ENCODE data around the gene SLAMF9. TPM values are rescaled to one million over a fixed set of nuclear protein-coding genes. Genes with fewer than 3 reads are reported as not detected.

Gene SLAMF9
- total RNA-seq, 2 experiments from 2014 or later, result not detected

DNA sequence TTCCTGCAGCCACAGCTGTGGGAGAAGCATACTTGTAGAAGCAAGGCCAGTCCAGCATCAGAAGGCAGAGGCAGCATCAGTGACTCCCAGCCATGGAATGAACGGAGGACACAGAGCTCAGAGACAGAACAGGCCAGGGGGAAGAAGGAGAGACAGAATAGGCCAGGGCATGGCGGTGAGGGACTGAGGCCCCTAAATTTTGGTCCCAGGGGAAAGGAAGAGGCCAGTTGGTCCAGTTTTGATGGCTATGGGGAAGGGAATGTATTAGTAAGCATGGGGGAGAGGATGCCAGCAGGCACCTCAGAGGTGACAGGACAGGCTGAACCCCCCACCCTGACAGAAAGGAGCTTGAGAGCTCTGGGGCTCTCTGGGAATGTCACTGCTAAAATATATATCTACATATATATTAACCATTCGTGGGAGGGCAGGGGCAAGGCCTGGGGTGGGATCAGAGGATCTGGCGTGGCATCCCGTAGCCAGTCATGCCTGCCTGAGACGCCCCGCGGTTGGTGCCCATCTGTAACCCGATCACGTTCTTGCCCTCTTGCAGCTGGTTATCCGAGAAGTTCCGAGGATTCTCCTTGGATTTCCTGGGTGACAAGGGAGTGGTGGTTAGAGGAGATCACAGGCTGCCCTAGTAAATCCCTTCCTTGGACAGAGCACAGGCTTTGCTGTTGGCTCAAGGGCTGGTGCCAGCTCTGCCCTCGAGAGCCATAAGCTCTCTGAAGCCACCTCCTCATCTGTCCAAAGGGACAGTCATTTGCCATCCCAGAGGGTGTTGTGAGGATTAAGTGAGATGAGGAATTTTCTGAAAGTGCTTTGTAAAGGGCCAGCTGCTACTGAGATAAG, 35.5 kb downstream of the SLAMF9 start:
- no peak for TF ChIP-seq EZH2phosphoT487 (IDR thresholded peaks at IDR 0.05; ENCODE audit: borderline replicate concordance, low read depth, low read length)
- TF ChIP-seq, protein P1, sequence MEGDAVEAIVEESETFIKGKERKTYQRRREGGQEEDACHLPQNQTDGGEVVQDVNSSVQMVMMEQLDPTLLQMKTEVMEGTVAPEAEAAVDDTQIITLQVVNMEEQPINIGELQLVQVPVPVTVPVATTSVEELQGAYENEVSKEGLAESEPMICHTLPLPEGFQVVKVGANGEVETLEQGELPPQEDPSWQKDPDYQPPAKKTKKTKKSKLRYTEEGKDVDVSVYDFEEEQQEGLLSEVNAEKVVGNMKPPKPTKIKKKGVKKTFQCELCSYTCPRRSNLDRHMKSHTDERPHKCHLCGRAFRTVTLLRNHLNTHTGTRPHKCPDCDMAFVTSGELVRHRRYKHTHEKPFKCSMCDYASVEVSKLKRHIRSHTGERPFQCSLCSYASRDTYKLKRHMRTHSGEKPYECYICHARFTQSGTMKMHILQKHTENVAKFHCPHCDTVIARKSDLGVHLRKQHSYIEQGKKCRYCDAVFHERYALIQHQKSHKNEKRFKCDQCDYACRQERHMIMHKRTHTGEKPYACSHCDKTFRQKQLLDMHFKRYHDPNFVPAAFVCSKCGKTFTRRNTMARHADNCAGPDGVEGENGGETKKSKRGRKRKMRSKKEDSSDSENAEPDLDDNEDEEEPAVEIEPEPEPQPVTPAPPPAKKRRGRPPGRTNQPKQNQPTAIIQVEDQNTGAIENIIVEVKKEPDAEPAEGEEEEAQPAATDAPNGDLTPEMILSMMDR (conservative IDR thresholded peaks at IDR 0.05; ENCODE audit: low read length), result no peak
- Histone ChIP-seq H3K4me3 (ENCODE audit: low read depth, low read length, poor library complexity, severe bottlenecking) (no peak overlapping the region), H3K79me2 (ENCODE audit: insufficient read depth, low read depth, low read length) (peaks cover 30% of the 10 kb centered on the region; the same call in 1 of the 2 replicates), H4K20me1 (ENCODE audit: insufficient read depth, low read length) (no peaks in the 10 kb centered on the region), H3K9me2 (ENCODE audit: insufficient read depth, low read length) (no peaks in the 10 kb centered on the region), H3K4me1 (ENCODE audit: insufficient read depth, low read length, poor library complexity, severe bottlenecking) (peaks cover 30% of the 10 kb centered on the region), H3K36me3 (ENCODE audit: insufficient read depth, low read length) (peaks cover 49% of the 10 kb centered on the region), H3K9me3 (ENCODE audit: low read length) (no peaks in the 10 kb centered on the region), H2AFZ (ENCODE audit: low read length) (no peak overlapping the region), H3K4me2 (ENCODE audit: low read length) (no peak overlapping the region), H3K27ac (ENCODE audit: low read depth, low read length, poor library complexity, severe bottlenecking) (no peak overlapping the region)
- CTCF ChIA-PET (ENCODE audit: unreplicated experiment), result no interaction called here
- intact Hi-C loops (cut with micrococcal nuclease; ENCODE audit: unreplicated experiment), result no loop called here
- POLR2A ChIA-PET, result interaction anchor here (0.6 kb wide), 2 partner anchors 460 to 1646 kb away, joined by 3 to 5 read pairs; no protein-coding TSS in a partner anchor
- TSS peak; percentile 77 for BruUV-seq (replicated peaks)
- no peak for DNase-seq (ENCODE audit: low spot score)

DNA sequence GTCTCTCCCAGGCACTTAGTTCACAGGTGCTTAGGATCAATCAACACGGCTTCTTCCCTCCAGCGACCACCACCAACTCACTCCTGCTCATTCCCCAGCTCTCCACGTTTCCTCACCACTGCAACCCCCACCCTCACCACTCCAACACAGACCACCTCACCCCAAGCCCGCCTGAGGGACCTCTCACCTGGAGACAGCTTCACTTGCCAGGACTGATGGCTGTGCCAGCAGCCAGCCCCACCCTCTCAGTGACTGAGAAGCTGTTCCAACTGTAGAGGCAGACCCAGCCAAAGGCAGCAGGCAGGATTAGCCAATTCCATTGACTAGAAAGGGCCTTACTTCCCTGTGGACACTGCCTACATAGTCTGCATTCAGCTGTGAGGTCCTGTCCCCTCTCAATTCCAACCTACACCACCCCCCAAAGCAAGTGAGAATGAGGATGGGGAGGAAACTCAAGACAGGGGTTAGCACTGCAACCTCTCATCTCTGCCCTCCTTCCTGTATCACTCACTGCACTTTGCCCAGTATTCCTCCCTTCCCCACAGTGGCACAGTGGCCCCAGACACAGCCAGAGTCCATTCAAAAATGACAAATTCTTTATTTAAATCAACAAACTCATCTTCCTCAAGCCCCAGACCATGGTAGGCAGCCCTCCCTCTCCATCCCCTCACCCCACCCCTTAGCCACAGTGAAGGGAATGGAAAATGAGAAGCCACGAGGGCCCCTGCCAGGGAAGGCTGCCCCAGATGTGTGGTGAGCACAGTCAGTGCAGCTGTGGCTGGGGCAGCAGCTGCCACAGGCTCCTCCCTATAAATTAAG, 36.3 kb downstream of the SLAMF9 start:
- no peaks in the 10 kb centered on the region for H3K9me3 ChIP-seq (ENCODE audit: low read length)
- H3K4me2 ChIP-seq (ENCODE audit: low read length), result no peak overlapping the region
- no peak for DNase-seq (ENCODE audit: low spot score)
- ChIA-PET POLR2A (interaction anchor here (0.6 kb wide), 2 partner anchors 459 to 1645 kb away, joined by 3 to 5 read pairs; no protein-coding TSS in a partner anchor), CTCF (ENCODE audit: unreplicated experiment) (no interaction called here)
- H3K4me1 ChIP-seq (ENCODE audit: insufficient read depth, low read length, poor library complexity, severe bottlenecking), result peaks cover 22% of the 10 kb centered on the region
- peaks cover 21% of the 10 kb centered on the region; the same call in 1 of the 2 replicates for H3K79me2 ChIP-seq (ENCODE audit: insufficient read depth, low read depth, low read length)
- no peak overlapping the region for H2AFZ ChIP-seq (ENCODE audit: low read length)
- no peak overlapping the region for H3K4me3 ChIP-seq (ENCODE audit: low read depth, low read length, poor library complexity, severe bottlenecking)
- no peaks in the 10 kb centered on the region for H3K9me2 ChIP-seq (ENCODE audit: insufficient read depth, low read length)
- no peak for TF ChIP-seq EZH2phosphoT487 (IDR thresholded peaks at IDR 0.05; ENCODE audit: borderline replicate concordance, low read depth, low read length)
- TF ChIP-seq, protein P1 (conservative IDR thresholded peaks at IDR 0.05; ENCODE audit: low read length), result no peak
- H4K20me1 ChIP-seq (ENCODE audit: insufficient read depth, low read length), result no peaks in the 10 kb centered on the region
- intact Hi-C loops (cut with micrococcal nuclease; ENCODE audit: unreplicated experiment), result no loop called here
- peaks cover 49% of the 10 kb centered on the region for H3K36me3 ChIP-seq (ENCODE audit: insufficient read depth, low read length)
- H3K27ac ChIP-seq (ENCODE audit: low read depth, low read length, poor library complexity, severe bottlenecking), result no peak overlapping the region
- no TSS peak for BruUV-seq (replicated peaks)

Measured in OCI-LY7 (cell line).